Measurements from ENCODE around the gene CLOCK.

DNA sequence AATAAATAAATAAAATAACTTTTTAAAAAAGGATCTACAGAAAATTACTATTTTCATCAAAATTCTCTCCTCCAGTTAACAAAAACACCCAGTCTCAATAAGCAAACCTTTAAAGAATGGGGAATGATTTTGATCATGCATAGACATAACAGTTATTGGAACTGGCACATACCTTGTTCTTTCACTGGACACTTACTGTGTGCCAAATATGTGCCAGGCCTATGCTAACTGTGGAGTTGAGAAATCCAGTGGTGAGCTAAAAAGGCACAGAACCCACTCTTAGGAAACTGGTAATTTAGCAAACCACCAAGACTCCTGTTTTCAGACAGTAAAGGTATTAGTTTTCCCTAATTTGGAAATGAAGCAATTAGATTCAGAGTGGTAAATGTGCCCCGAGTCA is 39.1 kb downstream of the CLOCK start:
- TF ChIP-seq EZH2phosphoT487 (IDR thresholded peaks at IDR 0.05; ENCODE audit: low read depth) = no peak
- TF ChIP-seq, protein P1, sequence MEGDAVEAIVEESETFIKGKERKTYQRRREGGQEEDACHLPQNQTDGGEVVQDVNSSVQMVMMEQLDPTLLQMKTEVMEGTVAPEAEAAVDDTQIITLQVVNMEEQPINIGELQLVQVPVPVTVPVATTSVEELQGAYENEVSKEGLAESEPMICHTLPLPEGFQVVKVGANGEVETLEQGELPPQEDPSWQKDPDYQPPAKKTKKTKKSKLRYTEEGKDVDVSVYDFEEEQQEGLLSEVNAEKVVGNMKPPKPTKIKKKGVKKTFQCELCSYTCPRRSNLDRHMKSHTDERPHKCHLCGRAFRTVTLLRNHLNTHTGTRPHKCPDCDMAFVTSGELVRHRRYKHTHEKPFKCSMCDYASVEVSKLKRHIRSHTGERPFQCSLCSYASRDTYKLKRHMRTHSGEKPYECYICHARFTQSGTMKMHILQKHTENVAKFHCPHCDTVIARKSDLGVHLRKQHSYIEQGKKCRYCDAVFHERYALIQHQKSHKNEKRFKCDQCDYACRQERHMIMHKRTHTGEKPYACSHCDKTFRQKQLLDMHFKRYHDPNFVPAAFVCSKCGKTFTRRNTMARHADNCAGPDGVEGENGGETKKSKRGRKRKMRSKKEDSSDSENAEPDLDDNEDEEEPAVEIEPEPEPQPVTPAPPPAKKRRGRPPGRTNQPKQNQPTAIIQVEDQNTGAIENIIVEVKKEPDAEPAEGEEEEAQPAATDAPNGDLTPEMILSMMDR (IDR thresholded peaks at IDR 0.05; ENCODE audit: low read depth, low read length) = no peak

All from OCI-LY3 (cell line).